ENCODE data around the gene TAS2R40. TPM values are rescaled to one million over a fixed set of nuclear protein-coding genes. Genes with fewer than 3 reads are reported as not detected.

The TAS2R40 gene
- total RNA-seq, 1 experiment from 2014 or later = not detected

- no peaks in the 10 kb centered on the region for H4K20me1 ChIP-seq (ENCODE audit: insufficient read depth)
- no peaks in the 10 kb centered on the region for H3K9me3 ChIP-seq (ENCODE audit: control insufficient read depth in 1 of 2, insufficient read depth in 1 of 2, low read depth in 1 of 2, low read length in 2 of 2)
- peak within 1 kb of the TSS; percentile 82 for H3K9ac ChIP-seq (ENCODE audit: low read length)
- H3K4me3 ChIP-seq (replicated peaks in 1 of 2; ENCODE audit: low read depth in 1 of 2, low read length in 2 of 2) = peak within 1 kb of the TSS; percentile 89 to 91
- no peaks in the 10 kb centered on the region for H3K27me3 ChIP-seq (ENCODE audit: insufficient read depth, low read length)
- ATAC-seq (peak; percentile 98), DNase-seq (ENCODE audit: low read depth, low spot score) (peak; percentile 32)
- BruUV-seq (replicated peaks) = TSS peak; percentile 67
- peak within 1 kb of the TSS; percentile 46 for H3K27ac ChIP-seq (ENCODE audit: low read depth, low read length)
- H3K4me2 ChIP-seq (ENCODE audit: low read length) = peak within 1 kb of the TSS; percentile 84
- H3K36me3 ChIP-seq (ENCODE audit: control insufficient read depth in 1 of 2, insufficient read depth in 2 of 2, low read length in 2 of 2) = peaks cover 3 to 10% of the 10 kb centered on the region in 2 experiments; a peak in 3 of 4 replicates
- H2AFZ ChIP-seq (ENCODE audit: low read depth, low read length, poor library complexity, severe bottlenecking) = peak within 1 kb of the TSS; percentile 24
- RAD21 ChIA-PET (ENCODE audit: low non-redundant PET in 1 of 2, low total read pairs in 2 of 2, uncharacterized antibody in 2 of 2, unreplicated experiment in 2 of 2) = interaction anchor here in 1 of 2 experiments (0.7 kb wide), 1 partner anchor 23 kb away, joined by 3 read pairs; no protein-coding TSS in a partner anchor
- H3K9me2 ChIP-seq (ENCODE audit: insufficient read depth) = no peaks in the 10 kb centered on the region
- H3K4me1 ChIP-seq (ENCODE audit: control insufficient read depth in 1 of 2, insufficient read depth in 2 of 2, low read length in 2 of 2) = peaks cover 9 to 26% of the 10 kb centered on the region in 2 experiments; a peak in 3 of 4 replicates
- peaks cover 11% of the 10 kb centered on the region; the same call in 1 of the 2 replicates for H3K79me2 ChIP-seq (ENCODE audit: insufficient read depth, low read length)
- intact Hi-C loops (cut with micrococcal nuclease) = loop anchor here (2.0 kb wide), 1 partner anchor 21 kb away; the partner anchor contains the start of gene TMEM139
- POLR2A ChIA-PET = interaction anchor here (0.8 to 1.9 kb wide), 6 partner anchors 9 to 20 kb away, joined by 3 to 8 read pairs (median 4); no protein-coding TSS in a partner anchor
- CTCF ChIA-PET = interaction anchor here (1.3 to 1.4 kb wide), 2 partner anchors 23 to 116 kb away, joined by 3 to 5 read pairs; no protein-coding TSS in a partner anchor
- TF ChIP-seq EZH2phosphoT487 (IDR thresholded peaks at IDR 0.05; ENCODE audit: borderline replicate concordance) (no peak), CBX3 (IDR thresholded peaks at IDR 0.05; ENCODE audit: low read depth) (no peak), RAD21 (IDR thresholded peaks at IDR 0.05; ENCODE audit: low read depth) (no peak), YY1 (IDR thresholded peaks at IDR 0.05; ENCODE audit: extremely low read depth, insufficient replicate concordance, low read depth, low read length) (peak; percentile 58), FOSL1 (IDR thresholded peaks at IDR 0.05; ENCODE audit: low read depth) (no peak), SIN3A (IDR thresholded peaks at IDR 0.05; ENCODE audit: low read depth) (peak; percentile 90), CTCF (IDR thresholded peaks at IDR 0.05 in 2 of 3, conservative IDR thresholded peaks at IDR 0.05 in 1 of 3; ENCODE audit: borderline replicate concordance in 1 of 3, insufficient read depth in 1 of 3, low read depth in 2 of 3, low read length in 2 of 3) (no peak), TCF7L2 (IDR thresholded peaks at IDR 0.05; ENCODE audit: borderline replicate concordance, extremely low read depth, insufficient read depth, insufficient read length) (no peak), ELF1 (IDR thresholded peaks at IDR 0.05; ENCODE audit: borderline replicate concordance, low read depth) (peak; percentile 57; the same call in 1 of the 2 replicates), POLR2AphosphoS5 (IDR thresholded peaks at IDR 0.05; ENCODE audit: low read depth, low read length) (peak; percentile 98), EZH2 (IDR thresholded peaks at IDR 0.05) (no peak), REST (IDR thresholded peaks at IDR 0.05; ENCODE audit: low read depth) (no peak), SRF (IDR thresholded peaks at IDR 0.05; ENCODE audit: low read depth) (no peak), CEBPB (IDR thresholded peaks at IDR 0.05; ENCODE audit: low read depth) (no peak), EGR1 (IDR thresholded peaks at IDR 0.05; ENCODE audit: low read depth) (no peak), JUND (IDR thresholded peaks at IDR 0.05) (no peak), ZFX (IDR thresholded peaks at IDR 0.05) (peak; percentile 38; the same call in 1 of the 2 replicates), MAX (IDR thresholded peaks at IDR 0.05) (peak; percentile 67), POLR2A (IDR thresholded peaks at IDR 0.05; ENCODE audit: borderline replicate concordance, extremely low read depth, insufficient read depth, insufficient read length) (peak; percentile 97), ATF3 (IDR thresholded peaks at IDR 0.05) (no peak), SP1 (IDR thresholded peaks at IDR 0.05; ENCODE audit: low read depth) (no peak)
Measured at GRCh38 chr7:143263266-143264195, 41.7 kb downstream of the TAS2R40 start, which contains the start of gene GSTK1. Gene GSTK1 (plus strand): TSS chr7:143263441. CDS start chr7:143263514, 73 bp downstream.

Measured in HCT116 (cell line).